ENCODE results near the gene SH2D3C.

SH2D3C gene

GRCh38 chr9:127806871-127807270 is 28.4 kb upstream of the SH2D3C start:
- no peak for DNase-seq

GRCh38 chr9:127805620-127806019 is 27.2 kb upstream of the SH2D3C start:
- DNase-seq: no peak

- no peak for DNase-seq
These were observed 25.3 kb upstream of the SH2D3C start for GRCh38 chr9:127803507-127804352.

- peak; percentile 85 for DNase-seq
These were observed 24.3 kb upstream of the SH2D3C start, which contains the start of gene FPGS for GRCh38 chr9:127802576-127803443. TSS of gene FPGS (plus strand) at chr9:127802882. CDS start at chr9:127802925, 43 bp downstream.

GRCh38 chr9:127801955-127802575 is 23.6 kb upstream of the SH2D3C start:
- DNase-seq: peak; percentile 44

GRCh38 chr9:127796852-127797370 is 18.4 kb upstream of the SH2D3C start:
- no peak for DNase-seq

- no peak for DNase-seq
These were observed 17.9 kb upstream of the SH2D3C start for GRCh38 chr9:127796225-127796813.

- DNase-seq: no peak
These were observed 15.7 kb upstream of the SH2D3C start for GRCh38 chr9:127794001-127794791.

GRCh38 chr9:127793093-127793708 is 14.7 kb upstream of the SH2D3C start:
- DNase-seq: no peak

- DNase-seq: no peak
These were observed 14.1 kb upstream of the SH2D3C start for GRCh38 chr9:127792417-127793031.

- no peak for DNase-seq
These were observed 12.6 kb upstream of the SH2D3C start for GRCh38 chr9:127791085-127791484.

- DNase-seq: no peak
These were observed 11.8 kb upstream of the SH2D3C start for GRCh38 chr9:127790094-127790855.

GRCh38 chr9:127789179-127789578 is 10.7 kb upstream of the SH2D3C start:
- DNase-seq: no peak

- no peak for DNase-seq
These were observed 10.0 kb upstream of the SH2D3C start for GRCh38 chr9:127788337-127789011.

- no peak for DNase-seq
These were observed 8.3 kb upstream of the SH2D3C start for GRCh38 chr9:127786773-127787104.

GRCh38 chr9:127785933-127786772 is 7.7 kb upstream of the SH2D3C start, which contains the start of gene CDK9:
TSS of gene CDK9 (plus strand) at chr9:127786034. CDS start at chr9:127786149, 115 bp downstream.
- DNase-seq: peak; percentile 92

GRCh38 chr9:127785023-127785932 is 6.8 kb upstream of the SH2D3C start:
- DNase-seq: peak; percentile 89
